Dermis microvascular lymphatic vessel endothelial cell (primary cell): Measurements from ENCODE around the gene GLRX. TPM values are rescaled to one million over a fixed set of nuclear protein-coding genes. Genes with fewer than 3 reads are reported as not detected.
"Not testable (repeated sequence)": the region's sequence is repeated elsewhere in the genome, so short reads cannot be mapped to it uniquely, and the experiment has no call there.

Experiments used
- DNase-seq, 2 donors: peaks; one replicate each; pipeline versions ENCODE4 v3.0.0 to v3.0.0-alpha.2; 2010; ENCODE audit warnings: low read depth in 2 of 2
- total RNA-seq: library from RNA; depleted of rRNA; stranded (reverse); fragments of >200 nt; gene quantifications from 2 replicates; pipeline ENCODE4 v1.2.1, GENCODE V29; 2014

Gene GLRX
- total RNA-seq, 1 donor from 2014 or later: 28.8 TPM

DNA sequence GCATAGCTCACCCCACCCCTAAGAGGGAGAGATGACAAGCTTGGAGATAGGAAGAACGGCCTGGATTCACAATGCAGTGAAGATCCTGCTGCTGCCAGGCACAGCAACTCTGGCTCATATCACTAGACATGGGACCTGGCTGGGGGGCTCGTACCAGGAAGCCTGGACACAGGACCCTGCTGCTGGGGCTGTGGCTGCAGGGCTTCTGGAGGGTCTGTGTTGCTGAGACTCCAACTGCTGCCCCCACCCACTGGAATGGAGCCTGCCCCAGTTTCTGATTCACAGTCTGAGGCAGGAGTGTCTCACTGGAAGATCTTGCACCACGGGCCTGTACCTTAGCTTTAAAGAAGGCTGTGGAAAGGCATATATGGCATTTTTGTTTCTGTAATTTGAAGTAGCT lies 31.0 kb upstream of the GLRX start:
- DNase-seq: no peak

DNA sequence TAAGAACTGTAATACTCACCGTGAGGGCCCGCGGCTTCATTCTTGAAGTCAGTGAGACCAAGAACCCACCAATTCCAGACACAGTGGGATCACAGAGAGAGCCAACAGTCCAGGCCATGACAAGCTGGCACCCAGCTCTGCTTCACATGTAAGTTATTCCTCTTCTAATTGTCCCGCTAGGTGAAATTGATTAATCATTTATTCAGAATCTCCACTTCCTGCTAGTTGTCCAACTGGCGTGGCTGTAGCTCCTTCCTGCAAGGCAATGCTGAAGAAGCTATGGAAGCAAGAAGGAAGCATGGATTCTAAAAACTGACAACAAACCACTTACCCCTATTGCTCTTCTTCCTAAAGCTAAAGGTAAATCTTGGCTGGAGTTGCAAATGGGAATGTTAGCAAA lies 30.0 kb upstream of the GLRX start:
- no peak for DNase-seq

DNA sequence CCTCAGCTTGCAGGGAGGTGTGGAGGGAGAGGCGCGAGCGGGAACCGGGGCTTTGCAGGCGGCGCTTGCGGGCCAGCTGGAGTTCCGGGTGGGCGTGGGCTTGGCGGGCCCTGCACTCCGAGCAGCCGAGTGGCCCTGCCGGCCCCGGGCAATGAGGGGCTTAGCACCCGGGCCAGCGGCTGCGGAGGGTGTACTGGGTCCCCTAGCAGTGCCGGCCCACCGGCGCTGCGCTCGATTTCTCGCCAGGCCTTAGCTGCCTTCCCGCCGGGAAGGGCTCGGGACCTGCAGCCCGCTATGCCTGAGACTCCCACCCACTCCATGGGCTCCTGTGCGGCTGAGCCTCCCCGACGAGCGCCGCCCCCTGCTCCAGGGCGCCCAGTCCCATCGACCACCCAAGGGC lies 28.6 kb upstream of the GLRX start:
- DNase-seq: not testable (repeated sequence)

DNA sequence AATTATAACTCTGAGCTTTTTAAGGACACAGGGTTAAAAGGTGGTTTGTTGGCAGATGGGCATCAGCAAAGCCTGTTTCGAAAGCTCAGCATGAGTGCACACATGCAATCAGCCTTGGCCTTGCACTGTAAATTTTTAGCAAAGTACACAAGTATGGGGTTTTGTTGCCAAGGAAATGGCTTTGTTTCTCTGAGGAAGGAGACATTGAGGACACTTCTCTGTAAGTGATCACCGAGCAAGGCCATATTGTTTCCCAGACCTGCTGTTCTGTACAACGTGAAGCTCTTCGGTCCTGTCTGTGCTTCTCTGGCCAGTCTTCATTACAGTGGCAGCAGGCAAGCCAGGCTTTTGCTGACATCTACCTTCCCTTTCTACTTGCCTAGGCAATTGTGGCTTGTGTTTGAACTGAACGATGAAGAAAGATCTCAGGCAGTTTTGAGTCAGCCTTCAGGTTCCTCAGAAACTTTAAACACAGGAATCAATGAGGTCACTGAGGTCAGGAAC lies 27.9 kb upstream of the GLRX start:
- no peak for DNase-seq

DNA sequence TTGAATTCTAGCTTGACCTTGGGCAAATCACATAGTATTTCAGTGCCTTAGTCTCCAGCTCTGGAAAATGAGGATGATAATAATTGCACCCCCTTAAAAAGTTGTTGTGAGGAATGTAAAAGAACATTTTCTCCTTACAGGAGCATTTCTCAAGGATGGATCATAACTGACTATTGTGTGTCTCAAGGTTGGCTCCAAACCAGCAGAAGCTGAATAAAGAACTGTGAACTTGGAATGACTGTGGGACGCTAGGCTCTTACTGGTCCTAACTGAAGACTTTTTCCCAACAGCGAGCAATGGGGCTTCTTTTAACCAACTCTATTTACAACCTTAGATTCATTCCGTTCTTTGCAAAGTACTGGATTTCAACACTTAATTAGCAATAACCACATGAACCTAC lies 26.2 kb upstream of the GLRX start:
- DNase-seq: no peak

DNA sequence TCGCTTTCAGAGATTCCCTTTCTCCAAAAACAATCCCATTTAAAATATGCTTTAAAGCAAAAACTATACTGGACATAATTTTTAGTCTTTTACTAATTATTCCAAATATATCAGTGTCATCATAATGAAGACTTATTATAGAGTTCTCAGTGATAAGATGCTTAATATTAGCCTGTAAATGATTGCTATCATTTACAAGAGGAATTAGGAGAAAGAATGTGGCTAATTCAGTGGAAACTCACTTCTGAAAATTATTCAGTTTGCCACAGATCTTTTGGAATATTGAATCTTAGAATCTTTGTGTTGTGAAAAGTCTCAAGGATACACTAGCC lies 24.7 kb upstream of the GLRX start:
- no peak for DNase-seq

DNA sequence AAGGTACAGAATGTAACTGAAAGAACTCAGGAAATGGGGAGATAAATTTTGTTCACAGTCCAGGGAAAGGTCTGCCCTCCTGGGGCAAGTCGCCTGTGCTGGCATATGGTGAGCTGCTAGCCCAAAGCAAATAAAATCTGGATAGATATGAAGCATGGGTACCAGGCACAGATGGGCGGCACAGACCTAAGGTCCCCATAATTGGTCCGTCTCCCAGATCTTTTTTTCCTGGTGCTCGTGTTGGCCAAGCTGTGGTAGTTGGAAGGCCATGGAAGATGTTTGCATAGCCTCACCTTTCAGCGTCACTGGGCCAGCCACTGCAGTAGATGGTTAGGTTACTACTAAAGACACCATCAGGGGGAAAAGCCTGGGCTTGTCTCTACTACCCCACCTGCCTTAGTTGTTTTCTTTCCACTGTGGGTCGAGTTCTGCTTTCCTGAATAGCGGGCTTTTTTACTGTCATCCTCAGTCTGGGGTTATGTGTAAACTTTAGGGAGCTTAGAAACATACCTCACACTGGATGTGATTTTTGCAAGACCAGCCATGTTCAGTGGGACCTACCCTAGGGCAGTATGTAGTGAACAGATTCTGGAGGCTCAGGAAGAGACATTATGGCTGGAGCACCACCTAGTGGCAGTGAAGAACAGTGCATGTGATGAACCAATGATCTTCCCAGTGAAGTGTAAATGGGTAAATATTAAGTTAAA lies 24.2 kb upstream of the GLRX start:
- DNase-seq: peak; percentile 63 to 71

DNA sequence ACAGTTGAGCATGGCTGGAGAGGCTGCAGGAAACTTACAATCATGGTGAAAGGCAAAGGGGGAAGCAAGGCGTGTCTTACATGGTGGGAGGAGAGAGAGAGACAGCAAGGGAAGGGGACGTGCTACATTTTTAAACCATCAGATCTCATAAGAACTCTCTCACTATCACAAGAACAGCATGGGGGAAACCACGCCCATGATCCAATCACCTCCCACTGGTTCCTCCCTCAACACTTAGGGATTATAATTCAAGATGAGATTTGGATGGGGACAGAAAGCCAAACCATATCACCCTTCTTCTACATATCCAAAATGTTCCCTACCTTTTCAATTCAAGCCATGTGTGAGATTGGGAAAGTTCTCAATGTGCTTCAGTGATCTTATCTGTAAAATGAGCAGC lies 22.9 kb upstream of the GLRX start:
- no peak for DNase-seq

DNA sequence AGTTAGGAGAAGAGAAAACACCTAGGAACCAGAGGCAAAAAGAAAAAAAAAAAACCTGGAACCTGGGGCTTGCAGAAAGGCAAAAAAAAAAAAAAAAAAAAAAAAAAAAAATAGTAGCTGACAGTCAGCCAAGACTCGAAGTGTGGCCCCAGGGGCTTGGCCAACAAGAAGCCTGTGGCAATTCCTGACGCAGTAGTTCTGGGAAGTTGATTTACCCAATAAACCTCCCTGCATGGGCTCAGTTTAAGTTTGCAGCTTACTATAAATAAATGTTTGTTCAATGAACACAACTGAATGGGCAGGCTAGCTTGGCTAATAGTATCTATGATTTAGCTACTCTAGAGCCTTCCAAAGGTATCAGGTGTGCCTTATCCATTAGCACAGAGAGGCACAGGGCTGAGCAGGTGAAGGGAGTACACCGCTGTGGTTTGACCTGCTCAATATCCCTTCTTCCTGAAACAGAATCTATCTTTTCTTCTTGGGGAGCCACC lies 21.3 kb upstream of the GLRX start:
- no peak for DNase-seq

DNA sequence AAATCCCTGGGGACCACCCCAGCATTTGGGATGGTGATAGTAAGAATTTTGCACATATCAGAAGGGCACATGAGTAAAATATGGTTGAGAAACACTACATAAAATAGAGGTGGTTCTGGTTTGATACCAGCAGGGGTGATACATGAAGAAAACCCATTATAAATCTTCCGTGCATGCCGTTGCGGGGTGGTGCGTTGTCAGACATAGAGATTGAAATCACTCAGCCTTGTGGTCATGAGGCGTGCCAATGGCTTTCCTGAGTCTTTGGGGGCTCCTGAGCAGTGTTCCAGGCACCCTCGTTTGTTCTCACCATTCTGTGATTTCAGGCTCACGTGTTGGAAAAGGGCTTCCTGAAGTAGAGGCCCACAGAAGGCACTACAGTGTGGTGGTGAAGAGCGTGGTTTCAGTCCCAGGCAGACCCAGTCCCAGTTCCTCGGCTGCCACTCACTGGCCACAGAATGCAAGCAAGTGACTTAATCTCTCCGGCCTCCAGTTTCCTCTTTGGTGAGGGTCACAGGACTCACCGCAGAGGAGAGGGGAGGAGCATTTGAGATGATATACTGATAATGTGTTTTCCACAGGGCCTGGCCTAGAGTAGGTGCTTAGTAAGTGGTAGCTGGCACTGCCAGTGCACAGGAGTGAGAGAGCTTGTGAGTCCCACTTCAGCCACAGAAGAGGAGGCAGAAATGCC lies 20.5 kb upstream of the GLRX start:
- DNase-seq: peak in 1 of 2 donors; percentile 77

DNA sequence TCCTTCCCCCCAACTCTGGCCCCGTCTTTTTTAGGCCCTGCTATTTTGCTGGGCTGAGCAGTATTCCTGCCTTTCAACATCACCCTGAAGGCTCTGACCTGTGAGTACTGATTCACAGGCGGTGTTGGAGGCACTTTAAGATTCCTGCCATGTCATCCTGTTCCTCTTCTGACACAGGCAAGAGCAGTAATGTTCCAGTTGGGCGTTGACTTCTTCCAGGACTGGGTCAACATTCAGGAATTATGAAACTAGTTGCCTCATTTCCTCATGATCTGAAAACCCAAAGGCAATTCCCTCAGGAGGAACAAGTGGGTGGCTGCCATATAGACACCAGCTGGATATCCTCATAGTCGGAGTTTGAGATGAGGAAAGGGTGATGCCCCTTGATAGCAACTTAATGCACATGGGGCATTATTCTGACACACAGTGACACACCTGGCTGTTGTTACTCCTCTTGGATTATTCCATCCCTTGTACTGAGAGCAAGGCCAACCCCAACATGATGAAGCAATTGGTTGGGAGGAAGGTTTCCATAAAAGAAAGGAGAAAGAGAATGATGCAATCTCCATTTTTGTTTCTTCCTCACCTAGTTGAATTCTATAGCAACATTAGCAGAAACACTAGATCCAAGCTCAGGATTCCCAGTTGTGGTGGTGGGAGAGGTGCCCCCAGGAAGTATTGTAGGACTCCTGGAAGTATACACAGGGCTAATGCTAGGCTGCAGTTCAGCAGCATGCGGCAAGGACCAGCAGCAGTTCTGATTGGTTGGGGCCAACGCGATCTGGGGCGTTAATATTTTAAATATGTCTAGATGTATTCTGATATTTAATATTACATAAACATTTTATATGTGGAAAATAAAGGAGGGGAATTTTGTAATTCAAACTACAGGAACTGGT lies 19.6 kb upstream of the GLRX start:
- DNase-seq: peak in 1 of 2 donors; percentile 19

DNA sequence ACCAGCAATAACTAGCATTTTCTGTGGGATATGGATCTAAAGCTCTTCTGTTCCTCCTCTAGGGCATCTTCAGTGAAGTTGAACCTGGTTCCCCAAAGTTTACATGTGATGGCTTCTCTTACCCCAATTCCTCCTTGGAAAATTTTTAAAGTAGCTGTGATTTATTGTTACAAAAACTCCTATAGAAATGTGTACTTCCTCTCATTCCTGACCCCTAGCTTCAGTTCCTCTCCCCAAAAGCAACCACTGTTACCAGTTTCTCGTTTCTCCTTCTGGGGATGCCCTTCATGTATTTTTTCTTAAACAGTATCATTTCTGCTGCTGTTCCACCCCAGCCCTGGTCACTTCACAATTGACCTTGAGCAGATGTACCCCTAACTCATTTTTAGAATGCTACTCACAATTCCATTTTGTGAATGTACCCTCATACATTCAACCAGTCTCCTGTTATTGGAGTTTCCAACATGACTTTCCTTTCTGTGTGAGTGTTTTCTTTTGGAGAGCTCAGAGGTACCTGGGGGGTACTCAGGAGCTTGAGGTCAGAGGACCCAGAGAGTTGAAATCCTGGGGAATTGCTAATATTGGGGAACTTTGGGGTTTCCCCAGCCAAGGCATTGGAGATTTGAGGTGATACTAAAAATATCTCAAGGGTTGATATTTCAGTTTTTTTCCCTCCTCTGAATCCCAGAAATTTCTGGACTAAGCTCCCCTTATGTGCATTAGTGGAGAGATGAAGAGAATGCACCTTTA lies 18.6 kb upstream of the GLRX start:
- no peak for DNase-seq

DNA sequence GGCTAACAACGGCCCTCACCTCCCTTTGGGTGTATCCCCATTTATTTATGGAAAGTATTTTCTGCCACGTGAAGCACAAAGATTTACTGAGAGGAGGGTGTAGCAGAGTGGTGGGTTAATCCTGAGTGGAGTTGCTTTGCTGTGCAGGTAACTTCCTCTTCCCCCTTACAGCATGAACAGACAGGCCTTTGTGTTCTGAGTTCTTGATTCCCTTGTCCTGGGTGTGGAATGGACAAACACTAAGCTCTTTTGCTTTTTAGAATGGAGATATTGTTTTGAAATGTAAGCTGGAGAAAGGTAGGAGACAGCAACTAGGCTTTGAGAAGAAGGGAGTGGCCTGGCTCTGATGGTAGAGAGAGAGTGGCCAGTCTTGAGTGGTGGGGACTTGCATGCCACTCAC lies 17.1 kb upstream of the GLRX start:
- no peak for DNase-seq

DNA sequence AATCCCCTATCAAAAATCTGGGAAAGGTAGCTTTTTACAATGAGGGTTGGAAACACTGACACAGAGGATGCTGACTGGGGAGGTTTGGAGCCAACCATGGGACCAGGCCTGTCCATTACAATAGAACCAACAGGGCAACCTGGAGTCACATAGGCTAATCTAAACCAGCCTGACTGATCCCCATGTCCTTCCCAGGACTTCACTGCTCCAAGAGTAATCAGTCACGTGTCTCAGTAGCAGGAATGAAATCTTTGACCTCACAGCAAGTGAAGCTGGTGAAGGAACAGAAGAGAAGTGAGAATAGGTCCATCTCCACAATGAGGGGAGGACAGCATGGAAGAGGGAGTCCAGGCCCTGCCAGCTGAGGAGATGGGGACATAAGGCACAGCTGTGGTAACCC lies 16.0 kb upstream of the GLRX start:
- no peak for DNase-seq

DNA sequence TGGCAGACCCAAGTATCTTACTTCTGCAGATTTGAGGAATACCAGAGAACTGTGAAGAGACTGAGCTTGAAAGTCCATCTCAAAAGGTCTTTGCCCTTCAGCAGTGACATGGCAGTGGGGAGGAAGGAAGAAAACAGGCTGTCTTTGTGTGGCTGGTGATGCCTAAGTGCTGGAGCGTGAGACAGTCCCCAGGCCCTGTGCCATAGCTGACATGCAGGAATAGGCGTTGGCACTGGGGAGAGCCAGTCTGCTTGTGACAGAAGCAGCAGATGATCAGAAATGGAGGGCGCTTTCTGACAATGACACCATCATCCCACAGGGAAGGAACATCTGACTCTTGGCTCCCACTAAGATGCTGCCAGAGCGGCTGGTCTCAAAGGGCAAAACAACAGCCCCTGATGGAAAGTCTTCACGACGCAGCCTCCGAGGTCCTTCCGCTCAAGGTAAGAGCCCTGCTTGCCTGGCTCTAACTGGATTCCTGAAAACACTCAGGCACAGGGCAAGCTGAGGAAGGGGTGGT lies 15.5 kb upstream of the GLRX start:
- DNase-seq: no peak

DNA sequence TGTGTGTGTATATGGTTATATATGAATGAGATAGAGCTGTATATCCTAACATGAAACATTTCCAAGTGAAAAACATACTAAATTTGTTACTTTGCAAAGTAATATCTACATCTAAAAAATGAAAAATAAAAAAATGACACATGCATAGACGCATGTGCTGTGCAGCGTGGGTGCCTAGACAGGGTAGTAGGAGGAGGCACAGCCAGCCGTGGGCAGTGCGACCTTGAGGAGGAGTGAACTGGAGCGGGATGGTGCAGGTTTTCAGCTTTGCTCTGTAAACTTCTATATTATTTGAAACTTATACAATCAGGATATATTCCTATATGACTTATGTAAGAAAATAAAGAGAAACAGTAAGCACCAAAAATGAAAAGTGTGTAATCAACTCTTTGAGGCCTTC lies 15.0 kb upstream of the GLRX start:
- no peak for DNase-seq

DNA sequence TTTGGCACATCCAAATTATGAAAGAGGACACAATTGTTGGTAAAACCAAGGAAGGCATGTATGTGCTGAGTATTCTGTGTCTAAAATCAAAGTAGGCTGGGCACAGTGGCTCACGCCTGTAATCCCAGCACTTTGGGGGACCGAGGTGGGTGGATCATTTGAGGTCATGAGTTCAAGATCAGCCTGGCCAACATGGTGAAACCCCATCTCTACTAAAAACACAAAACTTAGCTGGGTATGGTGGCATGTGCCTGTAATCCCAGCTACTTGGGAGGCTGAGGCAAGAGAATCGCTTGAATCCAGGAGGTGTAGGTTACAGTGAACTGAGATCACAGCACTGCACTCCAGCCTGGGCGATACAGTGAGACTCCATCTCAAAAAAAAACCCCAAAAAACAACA lies 14.4 kb upstream of the GLRX start:
- DNase-seq: not testable (repeated sequence)

DNA sequence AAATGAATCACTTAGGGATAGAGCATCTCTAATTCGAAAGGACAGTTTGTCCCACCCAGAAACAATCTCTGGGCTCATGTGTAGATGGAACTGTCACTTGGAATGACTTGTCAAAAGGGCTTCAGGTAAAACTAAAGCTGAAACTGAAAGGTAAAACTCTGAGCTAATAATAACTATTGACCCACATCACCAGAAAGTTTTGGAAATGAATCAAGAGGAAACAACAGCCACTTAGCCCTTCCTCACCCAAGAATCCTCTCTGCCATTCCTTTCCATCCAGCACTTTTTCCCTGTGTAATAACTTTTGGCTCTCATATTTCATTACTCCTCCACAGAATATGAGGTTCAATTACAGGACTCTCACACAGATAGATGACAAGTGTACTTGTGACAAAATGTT lies 14.0 kb upstream of the GLRX start:
- DNase-seq: peak in 1 of 2 donors; percentile 32

DNA sequence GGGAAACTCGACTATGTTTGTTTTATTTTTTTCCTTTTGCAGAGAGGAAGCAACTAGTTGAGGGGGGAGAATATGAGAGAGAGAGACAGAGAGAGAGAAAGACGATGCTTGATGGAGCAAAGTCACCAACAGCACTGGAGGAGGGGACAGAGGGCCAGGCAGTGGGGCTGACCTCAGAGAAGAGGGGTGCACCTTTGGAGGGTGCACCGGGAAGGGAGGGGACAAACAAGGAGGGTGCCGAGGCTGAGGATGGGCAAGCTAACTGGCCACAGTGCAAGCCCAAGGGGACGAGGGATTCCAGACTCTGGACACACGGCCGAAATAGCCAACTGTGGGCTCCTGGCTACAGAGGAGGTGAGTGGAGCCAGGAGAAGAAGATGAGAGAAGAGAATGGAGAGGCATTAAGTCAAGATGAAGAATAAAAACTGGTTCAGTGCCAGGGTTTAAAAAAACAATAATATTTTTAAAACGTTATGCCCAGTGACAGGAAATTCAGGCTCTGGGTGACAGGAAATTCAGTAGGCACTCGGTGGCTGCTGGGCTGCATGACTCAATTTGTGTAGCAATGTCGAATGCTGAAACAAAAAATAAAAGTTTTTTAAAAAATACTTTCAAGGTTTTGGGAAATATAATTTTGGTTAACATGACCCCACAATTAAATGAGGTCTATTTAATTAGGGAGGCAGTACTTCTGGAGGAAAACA lies 13.3 kb upstream of the GLRX start:
- DNase-seq: peak in 1 of 2 donors; percentile 46

DNA sequence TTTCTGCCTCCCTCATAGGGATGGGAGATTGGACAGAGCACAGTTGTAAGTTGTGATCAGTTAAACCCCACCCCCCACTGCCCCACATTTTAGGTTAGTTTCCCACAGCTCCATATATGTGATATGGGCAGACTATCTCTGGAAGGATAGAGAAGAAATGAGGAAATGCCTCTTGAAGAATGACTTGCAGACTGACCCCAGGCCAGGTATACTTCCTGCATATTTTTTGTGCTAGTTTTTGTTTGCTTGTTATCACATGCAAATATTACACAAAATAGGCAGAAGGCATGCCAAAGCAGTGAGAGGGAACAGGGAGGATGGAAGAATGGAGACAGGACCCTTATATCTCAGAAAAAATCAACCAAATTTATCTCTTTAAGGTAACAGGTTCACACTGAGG lies 10.1 kb upstream of the GLRX start:
- DNase-seq: no peak

DNA sequence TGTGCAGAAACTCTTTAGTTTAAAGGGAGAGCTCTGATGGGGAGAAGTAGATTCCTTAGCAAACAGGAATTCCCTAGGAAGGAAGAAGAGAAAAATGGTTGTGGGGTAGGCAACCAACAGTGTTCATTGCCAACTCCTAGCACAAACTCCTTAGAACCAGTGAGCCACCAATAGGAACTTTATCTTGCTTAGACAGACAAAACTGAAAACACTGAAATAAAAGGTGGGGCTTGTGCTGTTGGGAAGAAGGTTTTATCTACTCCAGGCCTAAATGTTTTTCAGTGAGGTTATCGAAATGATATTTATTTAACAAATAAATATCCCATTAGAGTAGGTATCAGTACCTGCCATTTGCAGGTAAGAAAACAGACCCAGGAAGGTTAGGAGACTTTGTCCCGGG lies 7.7 kb upstream of the GLRX start:
- no peak for DNase-seq
